NCI-H146 (cell line): Measurements from ENCODE around the gene SLC31A2.
"Not testable (repeated sequence)": the region's sequence is repeated elsewhere in the genome, so short reads cannot be mapped to it uniquely, and the experiment has no call there.

Experiments used
- DNase-seq: peaks from one replicate; lab custom pipeline; 2025; lab: John Stamatoyannopoulos, UW

The SLC31A2 gene, protein sequence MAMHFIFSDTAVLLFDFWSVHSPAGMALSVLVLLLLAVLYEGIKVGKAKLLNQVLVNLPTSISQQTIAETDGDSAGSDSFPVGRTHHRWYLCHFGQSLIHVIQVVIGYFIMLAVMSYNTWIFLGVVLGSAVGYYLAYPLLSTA

DNA sequence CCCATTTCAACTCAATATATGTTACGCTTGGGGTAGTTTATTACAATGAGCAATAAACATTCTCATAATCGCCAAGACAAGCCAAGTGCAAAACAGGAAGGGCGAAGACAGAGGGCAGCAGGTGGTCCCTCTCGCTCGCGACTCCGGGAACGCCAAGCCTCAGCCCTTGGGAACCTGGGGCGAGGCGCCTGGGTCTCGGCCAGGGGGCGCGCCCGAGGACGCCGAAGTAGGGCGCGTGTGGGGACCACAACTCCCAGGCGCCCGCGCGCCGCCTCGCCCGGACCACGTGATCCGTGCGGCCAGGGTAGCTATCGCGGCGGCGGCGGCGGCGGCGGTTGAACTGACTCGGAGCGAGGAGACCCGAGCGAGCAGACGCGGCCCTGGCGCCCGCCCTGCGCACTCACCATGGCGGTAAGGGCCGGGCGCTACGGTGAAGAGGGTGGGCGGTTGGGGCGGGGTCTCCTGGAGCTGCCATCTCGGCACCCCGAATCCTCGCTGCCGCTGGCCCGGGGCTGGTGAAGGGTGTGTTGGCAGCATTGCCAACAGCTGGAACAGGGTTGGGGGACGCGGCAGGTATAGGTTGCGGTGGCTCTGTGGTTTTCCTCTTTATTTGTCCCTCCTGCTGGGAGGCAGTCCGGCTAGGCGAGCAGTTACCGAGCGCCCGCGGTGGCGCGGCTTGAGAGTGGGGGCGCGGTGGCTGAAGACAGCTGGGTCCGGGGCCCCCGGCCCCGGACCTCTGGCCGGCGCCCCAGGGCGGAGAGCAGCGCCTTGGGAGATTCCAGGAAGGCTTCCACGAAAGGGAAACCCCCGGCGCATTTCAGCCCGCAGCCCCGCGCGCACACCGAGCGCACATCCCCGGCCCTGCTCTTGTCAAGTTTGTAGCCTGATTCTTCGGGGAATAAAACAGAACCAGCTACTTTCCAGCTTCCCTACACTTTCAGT is at the start of gene SLC31A2:
TSS of gene SLC31A2 (plus strand) at position 338 of the 942 bp plus-strand sequence. CDS start at position 406, 68 bp downstream.
- peak; percentile 79 for DNase-seq

DNA sequence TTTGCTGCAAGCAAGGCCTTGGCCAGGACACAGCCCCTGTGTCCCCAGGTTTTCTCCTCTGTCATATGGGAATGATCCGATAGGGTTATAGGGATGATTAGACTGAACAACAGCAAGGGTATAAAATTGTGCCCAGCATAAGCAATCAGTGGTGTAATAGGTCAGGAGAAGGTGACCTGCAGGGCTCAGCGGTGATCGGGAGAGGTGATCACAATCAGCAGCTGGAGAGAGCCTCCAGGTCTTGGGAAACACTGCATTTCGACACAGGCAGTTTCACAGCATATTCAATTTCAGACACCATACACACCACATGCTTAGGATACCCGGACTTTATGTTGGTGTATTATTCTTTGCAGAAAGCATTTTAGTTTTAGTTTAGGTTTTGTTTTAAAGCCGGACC is 45.5 kb upstream of the SLC31A2 start:
- DNase-seq = not testable (repeated sequence)

DNA sequence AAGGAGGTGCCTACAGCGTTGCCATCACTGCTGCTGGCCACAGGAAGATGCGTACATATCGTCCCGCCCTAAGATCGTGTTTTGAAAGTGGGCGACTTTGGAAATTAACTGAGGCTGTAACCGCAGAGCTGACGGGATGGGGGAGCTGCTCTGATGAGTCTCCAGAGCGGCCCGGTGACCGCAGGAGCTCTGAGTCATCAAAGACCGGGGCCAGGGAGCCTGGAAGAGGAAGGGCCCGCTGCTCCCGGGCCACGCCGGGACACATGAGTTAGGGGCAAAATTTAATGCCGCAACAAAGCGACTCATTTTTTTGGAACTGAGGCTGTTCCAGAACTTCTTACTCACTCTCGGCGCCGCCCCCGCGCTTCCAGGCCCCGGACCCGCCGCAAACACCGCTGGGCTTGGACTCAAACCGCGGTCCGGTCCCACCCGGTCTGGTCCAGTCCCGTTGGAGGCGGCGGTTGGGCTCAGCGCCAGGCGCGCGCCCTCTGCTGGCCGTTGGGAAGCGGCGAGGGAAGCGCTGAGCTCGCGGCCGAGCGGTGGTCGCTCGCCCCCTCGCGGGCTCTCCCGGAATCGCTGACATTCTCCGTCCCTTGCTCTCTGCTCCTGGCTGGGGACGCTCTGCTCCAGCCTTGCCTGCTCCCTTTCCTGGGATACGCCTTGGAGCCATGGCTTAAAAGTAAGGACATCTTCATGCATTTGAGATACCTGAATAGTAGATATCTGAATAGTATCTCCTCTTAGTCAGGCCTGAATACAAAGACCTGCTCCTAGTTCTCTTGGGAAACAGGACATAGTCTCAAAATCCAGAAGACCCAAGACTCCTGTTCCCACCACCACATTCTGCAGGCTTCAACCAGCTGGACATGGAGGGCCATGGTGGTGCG is 39.5 kb upstream of the SLC31A2 start:
- not testable (repeated sequence) for DNase-seq

DNA sequence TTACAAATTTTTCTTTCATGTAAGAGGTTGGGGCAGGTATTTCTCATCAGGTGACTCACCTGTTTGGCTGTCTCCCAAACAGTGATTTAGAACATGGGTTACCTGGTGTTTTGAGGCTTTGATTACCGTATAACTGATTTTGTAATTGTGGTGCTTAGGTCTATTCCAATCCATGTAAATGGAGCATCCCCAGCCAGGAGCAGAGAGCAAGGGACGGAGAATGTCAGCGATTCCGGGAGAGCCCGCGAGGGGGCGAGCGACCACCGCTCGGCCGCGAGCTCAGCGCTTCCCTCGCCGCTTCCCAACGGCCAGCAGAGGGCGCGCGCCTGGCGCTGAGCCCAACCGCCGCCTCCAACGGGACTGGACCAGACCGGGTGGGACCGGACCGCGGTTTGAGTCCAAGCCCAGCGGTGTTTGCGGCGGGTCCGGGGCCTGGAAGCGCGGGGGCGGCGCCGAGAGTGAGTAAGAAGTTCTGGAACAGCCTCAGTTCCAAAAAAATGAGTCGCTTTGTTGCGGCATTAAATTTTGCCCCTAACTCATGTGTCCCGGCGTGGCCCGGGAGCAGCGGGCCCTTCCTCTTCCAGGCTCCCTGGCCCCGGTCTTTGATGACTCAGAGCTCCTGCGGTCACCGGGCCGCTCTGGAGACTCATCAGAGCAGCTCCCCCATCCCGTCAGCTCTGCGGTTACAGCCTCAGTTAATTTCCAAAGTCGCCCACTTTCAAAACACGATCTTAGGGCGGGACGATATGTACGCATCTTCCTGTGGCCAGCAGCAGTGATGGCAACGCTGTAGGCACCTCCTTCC is 37.9 kb upstream of the SLC31A2 start:
- DNase-seq = not testable (repeated sequence)

DNA sequence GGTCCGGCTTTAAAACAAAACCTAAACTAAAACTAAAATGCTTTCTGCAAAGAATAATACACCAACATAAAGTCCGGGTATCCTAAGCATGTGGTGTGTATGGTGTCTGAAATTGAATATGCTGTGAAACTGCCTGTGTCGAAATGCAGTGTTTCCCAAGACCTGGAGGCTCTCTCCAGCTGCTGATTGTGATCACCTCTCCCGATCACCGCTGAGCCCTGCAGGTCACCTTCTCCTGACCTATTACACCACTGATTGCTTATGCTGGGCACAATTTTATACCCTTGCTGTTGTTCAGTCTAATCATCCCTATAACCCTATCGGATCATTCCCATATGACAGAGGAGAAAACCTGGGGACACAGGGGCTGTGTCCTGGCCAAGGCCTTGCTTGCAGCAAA is 32.0 kb upstream of the SLC31A2 start:
- not testable (repeated sequence) for DNase-seq

DNA sequence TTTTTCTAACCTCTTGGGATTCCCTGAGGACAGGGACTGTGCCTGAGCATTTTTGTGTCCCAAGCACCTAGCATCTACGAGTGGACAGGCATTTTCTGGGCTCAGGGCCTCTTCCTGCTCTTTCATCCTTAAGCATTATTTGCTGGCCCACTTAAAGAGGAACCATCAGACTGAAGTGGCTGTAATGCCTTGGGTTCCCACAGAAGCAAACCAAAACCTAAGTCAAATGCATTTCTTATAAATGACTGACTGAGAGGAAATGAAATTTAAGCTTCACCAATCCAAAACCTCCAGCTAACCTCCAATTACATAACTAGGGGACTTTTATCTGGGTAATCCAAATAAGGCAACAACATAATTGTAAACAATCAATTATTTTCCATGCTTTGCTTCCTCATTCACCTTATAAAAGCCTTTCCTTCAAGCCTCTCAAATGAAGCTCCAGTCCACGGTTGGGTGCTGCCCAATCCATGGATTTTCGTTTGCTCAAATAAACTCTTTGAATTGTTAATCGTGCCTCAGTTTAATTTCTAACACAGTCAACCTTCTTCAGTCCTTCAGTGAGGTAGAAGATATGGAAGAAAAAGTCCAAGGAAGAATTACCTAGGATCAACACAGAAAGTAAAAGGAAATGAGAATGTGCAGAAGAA is 25.3 kb upstream of the SLC31A2 start:
- no peak for DNase-seq

DNA sequence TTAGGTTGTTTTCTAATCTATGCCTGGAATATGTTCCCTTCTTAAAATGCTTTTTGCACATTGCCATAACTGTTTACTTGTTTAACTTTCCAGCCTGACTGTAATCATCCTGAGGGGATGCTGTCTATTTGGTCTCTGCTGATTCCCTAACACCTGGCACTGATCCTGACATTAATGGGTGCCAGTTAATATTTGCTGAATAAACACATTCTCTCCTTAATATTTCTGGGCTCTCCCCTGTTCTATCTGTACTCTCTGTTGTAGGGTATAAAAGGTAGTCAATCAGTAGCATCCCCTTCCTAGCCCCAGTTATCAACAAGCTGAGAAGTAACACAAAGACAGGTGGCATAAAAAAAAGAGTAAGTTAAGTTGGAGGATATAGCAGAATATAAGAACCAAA is 21.3 kb upstream of the SLC31A2 start:
- DNase-seq = no peak

DNA sequence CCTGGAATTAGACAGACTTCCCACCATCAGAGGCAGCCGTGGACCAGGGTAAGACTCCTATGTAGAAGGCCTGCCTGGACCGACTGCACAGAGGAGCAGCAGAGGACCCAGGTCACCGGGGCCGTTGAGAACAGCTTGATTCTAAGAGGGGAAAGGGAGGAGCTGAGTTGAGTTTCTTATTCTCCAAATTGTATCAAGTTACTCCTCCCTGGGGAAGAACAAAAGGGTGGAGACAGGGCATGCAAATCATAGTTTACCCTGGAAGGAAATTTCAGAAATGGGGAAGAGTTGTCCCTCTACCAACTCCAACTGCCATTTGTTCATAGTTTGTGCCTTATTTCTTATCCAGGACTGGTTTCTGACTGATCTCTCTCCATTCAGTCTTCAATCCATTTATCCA is 20.9 kb upstream of the SLC31A2 start:
- DNase-seq = no peak

DNA sequence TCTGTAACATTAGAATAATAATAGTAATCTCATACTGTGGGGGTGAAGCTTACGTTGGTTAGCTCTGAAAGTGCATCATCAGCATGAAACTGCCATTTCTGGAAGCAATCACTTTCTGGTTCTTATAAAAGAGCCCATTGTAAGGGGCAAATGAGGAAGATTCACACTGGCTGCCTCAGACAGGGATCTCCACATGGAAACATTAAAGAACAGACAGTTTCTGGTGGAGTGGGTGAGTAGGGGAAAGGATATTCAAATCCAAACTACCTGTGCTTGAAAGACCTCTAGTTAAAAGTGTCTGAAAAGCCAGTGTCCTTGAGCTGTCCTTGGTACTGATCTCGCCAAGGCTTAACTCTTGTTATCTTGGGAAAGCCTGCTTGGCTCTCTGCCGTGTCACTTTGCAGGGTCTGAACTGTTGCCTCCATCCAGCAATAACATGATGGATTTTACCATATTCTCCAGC is 19.1 kb upstream of the SLC31A2 start:
- DNase-seq = no peak

DNA sequence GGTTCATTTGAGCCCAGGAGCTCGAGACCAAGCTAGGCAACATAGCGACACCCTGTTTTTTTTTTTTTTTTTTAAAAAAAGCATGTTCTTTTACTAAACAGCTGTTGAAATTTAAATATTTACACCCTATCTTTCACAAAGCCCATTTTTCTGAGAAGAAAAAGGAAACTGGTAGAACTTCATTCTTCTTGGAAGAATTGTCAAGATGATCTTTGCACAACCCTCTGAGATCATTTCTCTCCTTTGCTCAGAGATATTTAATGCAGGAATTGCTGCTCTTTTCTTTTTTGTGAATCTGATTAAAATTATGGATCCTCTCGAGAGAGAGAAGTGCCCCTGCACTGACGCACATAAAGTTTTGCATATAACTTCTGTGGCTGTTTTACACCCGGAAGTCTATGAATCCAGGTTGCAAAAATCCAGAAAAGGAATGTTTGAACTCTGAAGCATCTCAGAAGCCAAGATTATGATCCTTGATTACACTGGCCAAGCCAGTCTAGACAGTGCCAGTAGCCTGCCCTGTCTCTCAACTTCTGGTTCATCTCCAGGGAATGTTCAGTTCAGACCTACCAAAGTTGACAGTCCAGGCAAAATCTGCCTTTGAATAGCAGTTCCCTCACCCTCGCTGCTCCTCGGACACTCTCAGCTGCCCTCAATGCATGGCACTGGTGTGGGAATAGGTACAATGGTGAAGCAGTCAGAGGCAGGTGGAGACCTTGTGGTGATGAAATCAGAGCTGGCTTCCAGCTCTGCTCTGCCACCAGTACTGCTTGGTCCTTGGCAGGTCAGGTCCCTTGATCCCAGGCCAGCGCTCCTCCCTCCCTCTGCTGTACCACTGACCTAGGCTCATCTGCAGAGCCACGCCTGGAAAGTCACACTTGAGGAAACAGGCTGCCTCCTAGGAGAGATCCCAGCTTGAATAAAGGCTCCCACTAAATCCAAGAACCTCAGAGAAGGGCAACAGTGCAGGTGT is 13.3 kb upstream of the SLC31A2 start:
- DNase-seq = no peak

DNA sequence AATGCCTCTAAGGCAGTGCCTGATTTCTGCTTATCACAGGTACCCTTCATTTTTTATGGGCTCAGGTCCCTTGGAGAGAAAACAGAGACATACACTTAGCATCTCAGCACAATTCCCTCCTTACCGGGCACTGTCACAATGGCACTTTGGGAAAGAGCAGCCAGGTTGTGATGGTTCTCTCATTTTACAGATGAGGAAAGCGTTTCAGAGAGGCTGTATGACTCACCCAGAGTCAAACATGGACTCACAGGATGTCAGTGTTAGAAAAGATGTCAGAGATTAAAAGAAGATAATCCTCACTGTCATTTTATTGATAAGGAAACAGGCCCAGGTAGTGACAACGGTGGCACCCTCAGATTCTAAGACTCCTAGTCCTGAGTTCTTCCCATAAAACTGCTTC is 12.0 kb upstream of the SLC31A2 start:
- no peak for DNase-seq

DNA sequence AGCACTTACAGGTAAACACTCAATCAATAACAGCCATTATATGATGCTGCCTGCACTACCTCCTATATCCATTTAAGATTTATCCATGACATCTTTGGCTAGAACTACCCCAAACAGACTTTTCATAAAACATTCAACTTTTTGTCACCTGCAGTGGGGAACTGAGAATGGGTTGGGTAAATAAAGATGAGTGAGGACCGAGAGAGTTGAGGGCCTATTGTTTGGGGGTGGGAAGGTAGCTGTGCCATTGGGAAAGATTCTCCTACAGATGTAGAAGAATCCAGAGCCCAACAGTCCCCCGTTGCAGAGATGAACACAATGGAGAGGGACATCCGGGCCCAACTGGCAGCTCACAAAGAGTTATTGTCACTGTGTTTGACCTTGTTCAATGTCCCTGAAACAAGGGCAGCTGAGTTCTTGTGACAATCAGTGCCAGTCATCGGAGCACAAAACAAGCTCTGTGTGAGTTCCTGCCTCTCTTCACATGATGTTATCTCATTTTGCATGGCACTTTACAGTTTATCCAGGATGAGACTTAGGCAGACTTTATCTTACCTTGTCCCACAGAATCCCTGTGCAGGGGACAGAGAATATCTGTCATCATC is 11.5 kb upstream of the SLC31A2 start:
- DNase-seq = no peak

DNA sequence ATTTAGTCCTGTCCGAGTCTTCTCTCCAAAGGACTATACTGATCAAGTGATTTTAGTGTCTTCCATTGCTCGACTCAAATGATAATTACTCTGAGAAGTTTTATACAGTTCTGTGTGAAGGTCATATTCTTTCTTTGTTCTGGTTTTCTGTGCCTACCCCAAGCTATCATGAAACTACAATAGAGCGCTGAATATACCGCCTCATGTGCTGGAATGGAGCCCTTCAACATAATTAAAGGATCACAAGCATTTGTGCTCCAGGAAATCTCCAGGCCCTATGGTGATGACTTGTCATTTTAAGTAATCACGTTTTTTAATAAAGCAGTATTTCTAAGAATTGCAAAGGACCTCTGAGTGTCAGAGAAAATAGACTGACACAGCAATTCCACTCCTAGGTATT is 10.9 kb upstream of the SLC31A2 start:
- no peak for DNase-seq

DNA sequence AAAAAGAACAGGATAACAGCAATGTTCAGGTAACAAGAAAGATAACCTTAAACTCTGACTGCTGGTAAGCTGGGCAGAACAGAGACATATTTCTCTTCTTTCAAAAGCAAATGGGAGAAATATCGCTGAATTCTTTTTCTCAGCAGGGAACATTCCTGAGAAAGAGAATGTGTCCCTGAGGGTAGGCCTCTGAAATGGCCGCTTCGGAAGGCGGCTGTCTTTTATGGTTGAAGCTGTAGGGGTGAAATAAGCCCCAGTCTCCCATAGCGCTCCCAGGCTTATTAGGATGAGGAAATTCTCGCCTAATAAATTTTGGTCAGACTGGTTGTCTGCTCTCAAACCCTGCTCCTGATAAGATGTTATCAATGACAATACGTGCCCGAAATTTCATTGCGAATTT is 9.9 kb upstream of the SLC31A2 start:
- not testable (repeated sequence) for DNase-seq

DNA sequence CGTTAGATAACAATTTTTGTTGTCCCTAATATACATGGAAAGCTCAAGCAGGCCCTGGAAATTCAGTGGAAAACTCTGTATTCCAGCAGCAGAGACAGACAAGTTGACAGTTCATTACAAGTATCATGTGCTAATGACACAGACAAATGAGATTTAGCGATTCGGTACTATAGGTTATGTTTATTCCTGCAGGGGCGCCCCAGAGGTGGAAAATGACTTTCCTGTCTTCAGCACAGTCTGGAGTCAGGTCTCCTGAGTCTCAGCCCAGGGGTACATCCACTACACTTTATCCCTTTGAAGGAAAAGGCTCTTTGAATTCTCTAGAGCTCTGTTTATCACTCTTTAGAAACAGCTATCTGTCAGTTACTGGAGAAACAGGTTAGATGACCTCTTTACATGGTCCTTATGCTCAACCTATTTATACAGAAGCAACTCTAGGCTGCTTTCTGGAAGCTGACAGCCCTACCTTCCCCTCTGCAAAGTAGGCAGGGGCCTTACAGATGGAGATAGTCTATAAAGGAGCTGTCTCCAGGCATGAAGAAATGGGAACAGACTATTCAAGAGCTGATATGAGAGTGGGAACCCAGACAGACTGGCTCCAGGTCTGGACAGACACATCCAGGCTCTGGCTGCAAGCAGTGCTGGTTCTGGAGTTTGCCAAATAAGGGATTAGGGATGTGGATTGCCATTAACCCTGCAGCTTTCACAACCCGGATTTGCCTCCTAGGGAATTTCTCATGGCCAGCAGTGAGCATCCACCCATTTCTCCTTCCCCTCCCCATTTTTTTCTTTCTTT is 7.2 kb upstream of the SLC31A2 start:
- DNase-seq = no peak

DNA sequence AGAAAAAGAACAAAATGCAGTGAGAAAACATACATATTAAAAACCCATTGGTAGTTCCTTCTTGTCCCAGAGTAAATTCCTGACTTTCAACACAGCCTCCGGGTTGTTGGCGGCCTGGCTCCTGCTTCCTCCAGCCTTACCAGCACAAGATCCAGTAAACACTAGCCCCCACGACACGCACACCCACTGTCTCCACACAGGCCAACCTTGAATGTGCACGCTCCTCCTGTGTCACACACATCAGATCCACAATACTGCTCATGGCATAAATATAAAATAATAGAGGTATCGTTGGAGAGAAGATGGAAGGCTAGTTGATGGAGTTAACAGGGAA is 2.5 kb upstream of the SLC31A2 start:
- DNase-seq = no peak

DNA sequence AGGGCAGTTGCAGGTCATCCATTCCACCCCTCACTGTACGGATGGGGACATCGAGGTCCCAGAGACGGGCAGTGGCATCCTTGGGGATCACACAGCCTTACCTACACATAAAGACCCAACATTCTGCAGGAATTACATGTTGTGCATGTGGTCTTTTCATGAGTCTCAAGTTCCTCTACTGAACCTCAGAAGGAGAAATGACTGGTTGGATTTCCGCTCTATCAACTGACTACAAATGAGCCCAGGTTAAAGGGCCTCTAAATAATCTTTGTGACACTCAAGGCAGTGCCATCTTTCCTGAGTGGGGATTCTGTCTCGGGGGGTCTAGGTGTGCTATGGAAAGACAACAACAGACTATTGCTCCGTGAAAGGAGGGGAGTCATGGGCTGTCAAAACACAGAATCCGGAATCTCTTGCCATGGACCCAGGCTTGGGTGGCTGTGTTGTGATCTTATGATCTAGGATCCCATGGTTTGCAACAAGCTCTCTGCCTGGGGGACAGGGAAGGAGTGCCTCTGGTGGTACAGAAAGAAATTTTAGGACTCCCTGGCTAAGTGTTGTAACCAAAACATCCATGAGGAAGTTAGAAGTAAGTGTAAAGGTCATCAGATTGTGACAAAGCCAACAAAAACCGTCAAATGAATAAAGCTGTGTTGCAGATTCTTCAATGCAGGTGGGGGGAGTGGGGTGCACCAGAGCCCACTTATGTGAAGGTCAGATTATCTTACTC is 1.9 kb upstream of the SLC31A2 start:
- DNase-seq = no peak

DNA sequence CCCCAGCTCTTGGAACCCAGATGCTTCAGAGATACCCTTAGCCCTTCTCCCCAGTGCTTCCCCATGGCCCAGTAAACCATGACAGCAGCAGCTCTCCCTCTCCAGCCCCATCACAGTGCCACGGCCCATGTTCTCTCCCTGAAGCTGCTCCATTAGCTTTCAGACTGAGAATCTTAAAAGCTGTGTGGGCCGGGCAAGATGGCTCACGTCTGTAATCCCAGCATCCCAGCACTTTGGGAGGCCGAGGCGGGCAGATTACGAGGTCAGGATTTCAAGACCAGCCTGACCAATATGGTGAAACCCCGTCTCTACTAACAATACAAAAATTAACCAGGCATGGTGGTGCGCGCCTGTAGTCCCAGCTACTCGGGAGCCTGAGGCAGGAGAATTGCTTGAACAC is 1.2 kb upstream of the SLC31A2 start:
- DNase-seq = not testable (repeated sequence)
